PC-3 (cell line): ENCODE measurements around the gene LRRC74A. TPM values are rescaled to one million over a fixed set of nuclear protein-coding genes. Genes with fewer than 3 reads are reported as not detected.

Experiments used
- ATAC-seq: fragments of 200-7000 bp; cut with Tn5 transposase; 2 replicates; pipeline ENCODE4 v1.9.1; 2020; ENCODE audit warnings: mild to moderate bottlenecking, moderate library complexity
- BruUV-seq: library from RNA; stranded (reverse); fragments of 400-500 nt; replicated peaks from 2 replicates; lab custom pipeline; 2021; lab: Mats Ljungman, UMichigan
- CTCF ChIA-PET: fragments of 300-600 bp; sonication (Branson Sonifier 250); formaldehyde crosslinking; loops from one replicate; lab custom pipeline; 2022; ENCODE audit warnings: antibody characterized with exemption; lab: Charles Lee
- POLR2A ChIA-PET: fragments of 300-600 bp; sonication (Branson Sonifier 250); formaldehyde crosslinking; loops from one replicate; lab custom pipeline; 2022; ENCODE audit warnings: antibody characterized with exemption; ENCODE audit not compliant: unreplicated experiment; lab: Charles Lee
- DNase-seq: peaks from one replicate; pipeline ENCODE4 v3.0.0-alpha.2; 2015
- H2AFZ ChIP-seq: fragments of 300-600 bp; sonication (generic); 2 replicates; pipeline ENCODE4 v1.6.0; 2016; ENCODE audit warnings: antibody characterized with exemption, low read length
- H3F3A ChIP-seq: fragments of 300-600 bp; sonication (generic); one replicate; pipeline ENCODE4 v1.6.0; 2017; ENCODE audit warnings: antibody characterized with exemption, low read length, control low read depth, mild to moderate bottlenecking; ENCODE audit not compliant: unreplicated experiment
- H3K27ac ChIP-seq: fragments of 300-600 bp; sonication (generic); 2 replicates; pipeline ENCODE4 v1.5.1; 2016; ENCODE audit warnings: mild to moderate bottlenecking, low read length
- H3K27me3 ChIP-seq: fragments of 300-600 bp; sonication (generic); 2 replicates; pipeline ENCODE4 v1.6.1; 2016; ENCODE audit warnings: low read length, mixed read lengths
- H3K36me3 ChIP-seq: fragments of 300-600 bp; sonication (generic); 2 replicates; pipeline ENCODE4 v1.6.1; 2016; ENCODE audit warnings: low read depth, mixed run types, low read length, mixed read lengths
- H3K4me1 ChIP-seq: fragments of 300-600 bp; sonication (generic); 2 replicates; pipeline ENCODE4 v1.5.1; 2016; ENCODE audit warnings: low read length; ENCODE audit not compliant: insufficient read depth
- H3K4me2 ChIP-seq: fragments of 300-600 bp; sonication (generic); 2 replicates; pipeline ENCODE4 v1.6.0; 2016; ENCODE audit warnings: low read length
- H3K4me3 ChIP-seq: fragments of 300-600 bp; sonication (generic); 2 replicates; pipeline ENCODE4 v1.5.1; 2016; ENCODE audit warnings: mild to moderate bottlenecking, low read length, mixed read lengths
- H3K79me2 ChIP-seq: fragments of 300-600 bp; sonication (generic); 2 replicates; pipeline ENCODE4 v1.6.1; 2017; ENCODE audit warnings: low read length, mixed read lengths
- H3K9ac ChIP-seq: fragments of 300-600 bp; sonication (generic); 2 replicates; pipeline ENCODE4 v1.6.0; 2016; ENCODE audit warnings: mild to moderate bottlenecking, low read length
- H3K9me2 ChIP-seq: fragments of 300-600 bp; sonication (generic); replicated peaks from 2 replicates; pipeline ENCODE4 v1.6.1; 2016; ENCODE audit warnings: mixed run types, low read length, mixed read lengths
- H3K9me3 ChIP-seq: fragments of 300-600 bp; sonication (generic); 2 replicates; pipeline ENCODE4 v1.6.1; 2016; ENCODE audit warnings: low read length, mixed read lengths
- H4K20me1 ChIP-seq: fragments of 300-600 bp; sonication (generic); 2 replicates; pipeline ENCODE4 v1.6.1; 2016; ENCODE audit warnings: low read length, mixed read lengths
- CTCF ChIP-seq: fragments of 300-600 bp; sonication (generic); conservative IDR thresholded peaks from 2 replicates; pipeline ENCODE4 v1.5.1; 2017; ENCODE audit warnings: antibody characterized with exemption, low read depth, mild to moderate bottlenecking, low read length
- EZH2 ChIP-seq: fragments of 300-600 bp; sonication (generic); IDR thresholded peaks from one replicate; pipeline ENCODE4 v1.6.1; 2017; ENCODE audit warnings: antibody characterized with exemption, mild to moderate bottlenecking, low read length; ENCODE audit not compliant: unreplicated experiment
- EZH2phosphoT487 ChIP-seq: fragments of 300-600 bp; sonication (generic); IDR thresholded peaks from 2 replicates; pipeline ENCODE4 v1.6.1; 2018; ENCODE audit warnings: mild to moderate bottlenecking, antibody characterized with exemption, low read length, borderline replicate concordance
- intact Hi-C: fragments of 100-400 bp; cut with micrococcal nuclease; formaldehyde crosslinking; loops from 2 replicates; pipeline ENCODE4 v1.9.0; 2023
- total RNA-seq: library from RNA; depleted of rRNA; stranded (reverse); fragments of >200 nt; gene quantifications from 2 replicates; pipeline ENCODE4 v1.2.3, GENCODE V29; 2014

Gene LRRC74A
- total RNA-seq, 1 experiment from 2014 or later = not detected

- peak overlapping the region; percentile 93 for H3K4me3 ChIP-seq
- ATAC-seq (peak; percentile 3; the same call in 1 of the 2 replicates), DNase-seq (no peak)
- intact Hi-C loops = loop anchor here (5.0 kb wide), 2 partner anchors 48 to 152 kb away; partner anchors contain the start of gene VASH1
- no TSS peak for BruUV-seq
- peaks cover 16% of the 10 kb centered on the region for H3K36me3 ChIP-seq
- ChIA-PET POLR2A (no interaction called here), CTCF (no interaction called here)
- H3K9me2 ChIP-seq = no peaks in the 10 kb centered on the region
- peak overlapping the region; percentile 100 for H3K4me2 ChIP-seq
- H2AFZ ChIP-seq = peak overlapping the region; percentile 7
- H3K9me3 ChIP-seq = no peaks in the 10 kb centered on the region
- no peaks in the 10 kb centered on the region for H4K20me1 ChIP-seq
- no peaks in the 10 kb centered on the region for H3F3A ChIP-seq
- H3K79me2 ChIP-seq = peaks cover 27% of the 10 kb centered on the region
- no peaks in the 10 kb centered on the region for H3K27me3 ChIP-seq
- H3K27ac ChIP-seq = no peak overlapping the region
- H3K9ac ChIP-seq = no peak overlapping the region; the same call in 1 of the 2 replicates
- peaks cover 5% of the 10 kb centered on the region for H3K4me1 ChIP-seq
- TF ChIP-seq CTCF = no peak
- TF ChIP-seq EZH2phosphoT487 = no peak
These were observed 15.7 kb upstream of the LRRC74A start for GRCh38 chr14:76810525-76810924.

- peak overlapping the region; percentile 7 for H2AFZ ChIP-seq
- TF ChIP-seq CTCF (peak; percentile 72), EZH2 (no peak)
- POLR2A ChIA-PET = interaction anchor here (0.7 kb wide), 1 partner anchor 285 kb away, joined by 3 read pairs; no protein-coding TSS in a partner anchor
- no peaks in the 10 kb centered on the region for H3K27me3 ChIP-seq
- H3F3A ChIP-seq = no peaks in the 10 kb centered on the region
- BruUV-seq = no TSS peak
- H3K79me2 ChIP-seq = peaks cover 27% of the 10 kb centered on the region
- H3K9ac ChIP-seq = no peak overlapping the region; the same call in 1 of the 2 replicates
- H3K27ac ChIP-seq = no peak overlapping the region
- ATAC-seq (peak; percentile 54), DNase-seq (peak; percentile 57)
- CTCF ChIA-PET = interaction anchor here (0.6 kb wide), 1 partner anchor 51 kb away, joined by 3 read pairs; no protein-coding TSS in a partner anchor
- peaks cover 13% of the 10 kb centered on the region for H3K36me3 ChIP-seq
- H3K4me2 ChIP-seq = peak overlapping the region; percentile 100
- intact Hi-C loops = loop anchor here (1.0 to 5.0 kb wide), 3 partner anchors 49 to 151 kb away; partner anchors contain the start of gene VASH1
- no peaks in the 10 kb centered on the region for H3K9me2 ChIP-seq
- peaks cover 5% of the 10 kb centered on the region for H3K4me1 ChIP-seq
- no peaks in the 10 kb centered on the region for H3K9me3 ChIP-seq
- H3K4me3 ChIP-seq = peak overlapping the region; percentile 93
- no peaks in the 10 kb centered on the region for H4K20me1 ChIP-seq
These were observed 15.2 kb upstream of the LRRC74A start for GRCh38 chr14:76810953-76811400.

- H3K27me3 ChIP-seq = peaks cover 4% of the 10 kb centered on the region
- TF ChIP-seq EZH2phosphoT487 (no peak), EZH2 (no peak), CTCF (no peak)
- no peaks in the 10 kb centered on the region for H3K9me2 ChIP-seq
- H2AFZ ChIP-seq = peak overlapping the region; percentile 89; the same call in 1 of the 2 replicates
- H3K27ac ChIP-seq = no peak overlapping the region
- peak overlapping the region; percentile 100 for H3K4me2 ChIP-seq
- ATAC-seq = no peak
- H3K9ac ChIP-seq = peak overlapping the region; percentile 80
- ChIA-PET CTCF (interaction anchor here (0.6 kb wide), 1 partner anchor 52 kb away, joined by 3 read pairs; no protein-coding TSS in a partner anchor), POLR2A (interaction anchor here (0.7 kb wide), 1 partner anchor 284 kb away, joined by 3 read pairs; no protein-coding TSS in a partner anchor)
- H4K20me1 ChIP-seq = no peaks in the 10 kb centered on the region
- peak overlapping the region; percentile 93 for H3K4me3 ChIP-seq
- H3F3A ChIP-seq = no peaks in the 10 kb centered on the region
- BruUV-seq = no TSS peak
- peaks cover 13% of the 10 kb centered on the region for H3K36me3 ChIP-seq
- no peaks in the 10 kb centered on the region for H3K9me3 ChIP-seq
- intact Hi-C loops = loop anchor here (1.0 to 5.0 kb wide), 3 partner anchors 49 to 151 kb away; partner anchors contain the start of gene VASH1
- peaks cover 27% of the 10 kb centered on the region for H3K79me2 ChIP-seq
- no peak for DNase-seq
- H3K4me1 ChIP-seq = peaks cover 5% of the 10 kb centered on the region
These were observed 14.6 kb upstream of the LRRC74A start for GRCh38 chr14:76811561-76811960.
